SKM-1 treated with dmso at 0.1 percent for 144 hours (cell line): ENCODE data around the gene OR5AU1.
"Not testable (repeated sequence)": the region's sequence is repeated elsewhere in the genome, so short reads cannot be mapped to it uniquely, and the experiment has no call there.

Experiments used
- DNase-seq: peaks from one replicate; lab custom pipeline; 2025; ENCODE audit not compliant: unreplicated experiment; lab: John Stamatoyannopoulos, UW

OR5AU1 gene

DNA sequence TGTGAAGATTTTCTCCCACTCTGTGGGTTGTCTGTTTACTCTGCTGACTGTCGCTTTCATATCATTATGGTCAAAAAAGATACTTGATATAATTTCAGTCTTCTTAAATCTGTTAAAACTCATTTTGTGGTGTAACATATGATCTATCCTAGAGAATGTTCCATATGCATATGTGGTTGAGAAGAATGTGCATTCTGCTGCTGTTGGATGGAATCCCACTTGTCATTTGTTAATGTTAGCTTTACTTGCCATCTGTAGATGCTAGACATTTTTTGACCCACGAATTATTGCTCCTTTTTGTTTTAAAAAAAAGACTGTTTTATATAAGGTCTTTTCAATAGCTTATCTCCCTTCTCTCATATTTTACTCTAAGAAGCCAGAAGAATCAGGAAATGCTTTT lies 26.3 kb upstream of the OR5AU1 start:
- DNase-seq, result no peak

DNA sequence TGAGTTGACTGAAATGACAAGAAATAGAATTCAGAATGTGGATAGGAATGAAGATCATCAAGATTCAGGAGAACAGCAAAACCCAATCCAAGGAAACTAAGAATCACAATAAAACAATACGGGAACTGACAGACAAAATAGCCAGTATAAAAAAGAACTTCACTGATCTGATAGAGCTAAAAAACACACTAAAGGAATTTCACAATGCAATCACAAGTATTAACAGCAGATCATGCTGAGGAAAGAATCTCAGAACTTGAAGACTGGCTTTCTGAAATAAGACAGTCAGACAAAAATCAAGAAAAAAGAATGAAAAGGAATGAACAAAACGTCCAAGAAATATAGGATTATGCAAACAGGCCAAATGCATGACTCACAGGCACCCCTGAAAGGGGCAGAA lies 15.3 kb upstream of the OR5AU1 start:
- no peak for DNase-seq

GRCh38 chr14:21169573-21169972 lies 13.7 kb upstream of the OR5AU1 start:
- DNase-seq, result no peak

GRCh38 chr14:21168055-21168454 lies 12.2 kb upstream of the OR5AU1 start:
- DNase-seq, result no peak

DNA sequence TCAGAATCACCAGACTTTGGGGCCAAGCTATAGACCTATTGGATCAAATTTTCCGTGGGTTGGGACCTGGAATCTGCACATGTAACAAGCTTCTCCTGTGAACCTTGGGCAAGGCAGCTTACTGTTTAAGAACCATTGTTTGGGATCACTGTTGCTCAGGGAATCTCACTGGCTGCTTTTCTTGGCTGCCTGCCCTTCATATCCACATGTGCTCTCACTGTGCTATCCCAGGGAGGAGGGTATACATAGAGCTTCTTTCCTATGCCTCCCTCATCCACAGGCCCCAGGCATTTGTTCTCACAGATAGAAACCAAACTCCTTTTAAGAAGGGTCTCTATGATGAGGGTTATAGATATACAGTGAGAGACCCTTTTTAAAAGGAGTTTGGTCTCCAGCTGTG lies 9.8 kb upstream of the OR5AU1 start:
- DNase-seq, result not testable (repeated sequence)

DNA sequence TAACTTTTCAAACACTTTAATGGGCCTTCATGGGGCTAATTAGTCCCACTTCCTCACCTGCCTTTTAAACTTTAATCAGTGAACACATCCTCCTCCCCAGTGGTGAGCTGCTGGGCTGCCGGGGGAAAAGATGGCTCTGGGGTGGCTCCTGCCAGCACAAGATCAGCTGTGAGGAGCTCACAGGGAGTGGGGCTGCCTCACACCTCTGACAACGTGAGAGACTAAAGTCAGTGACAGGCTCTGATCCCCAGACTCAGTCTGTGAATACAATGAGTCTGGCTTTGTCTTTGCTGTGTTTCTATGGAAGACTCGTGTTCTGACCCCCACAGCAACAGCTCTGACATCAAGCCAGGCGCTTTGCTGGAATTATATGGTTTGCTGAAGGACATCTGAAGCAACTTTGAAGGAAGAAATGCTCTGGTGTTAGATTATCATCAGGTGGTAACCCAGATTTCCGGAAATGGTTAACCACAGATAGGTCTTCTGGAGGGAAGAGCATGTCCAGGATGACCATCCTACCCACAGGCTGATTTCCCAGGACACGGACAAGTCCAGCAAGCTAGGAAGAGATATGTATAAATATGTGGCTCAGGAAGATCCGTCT lies 9.2 kb upstream of the OR5AU1 start:
- DNase-seq, result not testable (repeated sequence)

DNA sequence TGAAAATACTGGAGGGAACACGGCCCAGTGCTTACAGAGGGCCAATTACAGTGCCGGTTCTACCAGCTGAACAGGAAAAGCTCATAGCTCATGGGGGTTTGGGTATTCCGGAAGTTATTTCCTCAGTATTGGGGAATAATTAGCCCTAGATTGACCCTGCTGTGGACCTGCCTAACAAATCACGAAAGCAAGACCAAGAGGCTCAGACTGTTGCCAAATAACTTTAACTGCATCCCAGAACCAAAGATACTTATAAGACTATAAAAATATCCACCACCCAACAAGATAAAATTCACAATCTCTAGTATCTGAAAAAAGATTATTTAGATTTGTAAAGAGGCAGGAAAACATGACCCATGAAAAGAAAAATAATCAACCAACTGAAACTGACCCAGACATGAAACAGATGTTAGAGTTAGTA lies 8.0 kb upstream of the OR5AU1 start:
- DNase-seq, result no peak

GRCh38 chr14:21162081-21162480 lies 6.2 kb upstream of the OR5AU1 start:
- no peak for DNase-seq

GRCh38 chr14:21160061-21160610 lies 4.3 kb upstream of the OR5AU1 start:
- no peak for DNase-seq

- not testable (repeated sequence) for DNase-seq
These were observed 2.3 kb upstream of the OR5AU1 start for GRCh38 chr14:21158175-21158574.

DNA sequence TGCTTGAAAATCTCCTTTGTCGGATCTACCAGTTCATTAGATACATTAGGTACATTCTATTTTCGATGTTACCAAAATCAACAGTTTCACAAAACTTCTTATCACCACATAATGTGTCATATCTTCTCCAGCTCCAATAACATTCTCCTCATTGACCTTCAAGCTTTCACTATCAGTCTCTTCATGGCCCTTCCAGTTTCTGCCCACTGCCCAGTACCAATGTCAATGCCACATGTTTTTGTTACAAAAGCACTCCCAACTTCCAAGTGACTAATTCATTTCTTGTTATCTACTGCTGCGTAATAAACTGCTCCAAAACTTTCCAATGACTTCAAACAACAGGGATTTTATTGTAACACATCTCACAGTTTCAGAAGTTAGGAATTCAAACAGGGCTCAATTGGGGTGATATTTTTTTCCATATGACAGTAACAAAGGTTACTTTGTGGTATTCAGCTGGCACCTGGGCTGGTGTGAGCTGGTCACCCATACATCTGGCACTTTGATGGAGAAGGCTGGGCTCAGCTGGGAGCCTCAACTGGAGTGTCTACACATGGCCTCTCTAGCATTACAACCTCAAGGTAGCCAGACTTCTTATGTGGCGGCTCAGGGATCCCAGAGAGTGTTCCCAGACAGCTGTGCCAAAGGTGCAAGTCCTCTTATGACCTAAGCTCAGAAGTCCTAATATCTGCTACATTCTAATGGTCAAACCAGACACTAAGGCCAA lies 6.1 kb downstream of the OR5AU1 start:
- DNase-seq, result no peak

DNA sequence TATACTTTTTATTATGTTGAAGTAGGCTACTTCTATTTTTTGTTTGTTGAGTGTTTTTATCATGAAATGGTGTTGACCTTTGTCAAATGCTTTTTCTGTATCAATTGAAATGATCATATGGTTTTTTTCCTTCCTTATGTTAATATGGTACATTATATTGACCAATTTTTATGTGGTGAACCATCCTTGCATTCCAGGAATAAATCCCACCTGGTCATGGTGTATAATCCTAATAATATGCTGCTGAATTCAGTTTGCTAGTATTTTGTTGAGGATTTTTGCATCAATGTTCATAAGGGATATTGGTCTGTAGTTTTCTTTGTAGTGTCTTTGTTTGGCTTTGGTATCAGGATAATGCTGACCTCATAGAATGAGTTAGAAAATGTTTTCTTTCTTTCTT lies 10.4 kb downstream of the OR5AU1 start:
- no peak for DNase-seq

- no peak for DNase-seq
These were observed 13.5 kb downstream of the OR5AU1 start for GRCh38 chr14:21142357-21142756.

- DNase-seq, result no peak
These were observed 19.8 kb downstream of the OR5AU1 start for GRCh38 chr14:21136024-21136423.

- DNase-seq, result no peak
These were observed 22.0 kb downstream of the OR5AU1 start for GRCh38 chr14:21133901-21134300.

GRCh38 chr14:21123429-21123828 lies 32.4 kb downstream of the OR5AU1 start:
- no peak for DNase-seq

DNA sequence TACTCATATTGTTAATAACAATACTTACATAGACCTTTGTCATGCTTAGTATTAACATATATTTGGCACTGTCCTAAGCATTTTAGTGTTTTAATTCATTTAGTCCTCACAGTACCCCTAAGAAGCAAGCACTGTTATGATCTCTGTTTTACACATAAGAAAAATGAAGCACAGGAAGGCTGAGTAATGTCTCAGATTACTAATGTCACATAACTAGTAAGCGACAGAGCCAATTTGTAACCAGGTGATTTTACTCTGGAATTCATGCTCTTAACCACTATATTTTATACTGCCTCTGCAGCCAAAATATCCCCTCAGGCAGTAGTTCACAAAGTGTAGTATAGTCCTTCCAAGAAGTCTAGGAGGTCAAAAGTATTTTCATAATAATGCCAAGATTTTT lies 34.7 kb downstream of the OR5AU1 start:
- DNase-seq, result no peak

GRCh38 chr14:21120686-21121085 lies 35.2 kb downstream of the OR5AU1 start:
- DNase-seq, result peak; percentile 11

- no peak for DNase-seq
These were observed 36.9 kb downstream of the OR5AU1 start for GRCh38 chr14:21118933-21119332.

- no peak for DNase-seq
These were observed 42.5 kb downstream of the OR5AU1 start for GRCh38 chr14:21113369-21113768.

- DNase-seq, result no peak
These were observed 43.6 kb downstream of the OR5AU1 start for GRCh38 chr14:21112255-21112654.

DNA sequence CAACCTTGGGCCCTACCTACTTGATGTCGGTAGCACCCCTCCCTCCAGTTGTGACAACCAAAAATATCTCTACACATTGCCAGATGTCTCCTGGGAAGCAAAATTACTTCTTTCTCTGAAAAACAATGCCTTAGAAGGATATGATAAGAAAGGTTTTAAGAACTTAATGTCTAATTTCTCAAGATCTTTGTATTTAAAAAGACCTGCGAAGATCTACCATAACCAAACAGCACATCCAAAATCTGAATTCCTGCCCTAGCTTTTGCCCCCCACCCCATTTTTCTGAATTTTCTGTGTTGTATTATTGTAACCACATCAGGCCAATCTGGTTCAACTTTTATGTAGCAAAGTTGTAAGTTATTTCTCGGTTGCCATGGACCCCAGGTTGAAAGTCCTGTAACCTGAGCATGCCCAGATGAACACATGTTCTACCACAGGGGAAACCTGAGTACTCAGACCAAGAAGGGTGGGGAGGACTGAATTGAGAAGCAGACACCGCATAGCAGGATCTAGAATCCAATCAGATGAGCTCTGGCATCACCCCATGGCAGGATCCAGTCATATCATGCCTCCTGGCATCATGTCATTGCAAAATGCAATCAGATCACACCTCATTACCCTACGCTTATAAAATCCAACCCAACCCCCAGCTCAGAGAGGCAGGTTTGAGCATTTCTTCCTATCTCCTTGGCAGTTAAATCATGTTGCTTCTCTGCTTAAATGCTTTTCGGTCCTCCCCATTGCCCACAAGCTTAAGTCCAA lies 46.3 kb downstream of the OR5AU1 start:
- DNase-seq, result no peak
